GM18909 (cell line): ENCODE results near the gene SLC46A3.
"Not testable (repeated sequence)": the region's sequence is repeated elsewhere in the genome, so short reads cannot be mapped to it uniquely, and the experiment has no call there.

Experiments
- ATAC-seq: cut with Tn5 transposase; IDR thresholded peaks from one replicate; pipeline ENCODE4 v1.9.1; 2021; ENCODE audit warnings: mild to moderate bottlenecking; ENCODE audit not compliant: unreplicated experiment, poor library complexity

The SLC46A3 gene

GRCh38 chr13:28685114-28685513, 33.7 kb downstream of the SLC46A3 start:
- ATAC-seq: no peak

GRCh38 chr13:28684257-28684656, 34.5 kb downstream of the SLC46A3 start:
- no peak for ATAC-seq

GRCh38 chr13:28683169-28683568, 35.6 kb downstream of the SLC46A3 start:
- ATAC-seq: not testable (repeated sequence)

GRCh38 chr13:28680541-28680940, 38.2 kb downstream of the SLC46A3 start:
- ATAC-seq: no peak

- ATAC-seq: no peak
These were observed 39.1 kb downstream of the SLC46A3 start for GRCh38 chr13:28679628-28680027.

GRCh38 chr13:28678809-28679208, 40.0 kb downstream of the SLC46A3 start:
- ATAC-seq: no peak

GRCh38 chr13:28671126-28671792, 47.5 kb downstream of the SLC46A3 start:
- ATAC-seq: no peak

GRCh38 chr13:28666897-28667488, 51.8 kb downstream of the SLC46A3 start:
- ATAC-seq: no peak

- ATAC-seq: peak; percentile 25
These were observed 59.2 kb downstream of the SLC46A3 start for GRCh38 chr13:28659621-28659970.

- peak; percentile 88 for ATAC-seq
These were observed 59.8 kb downstream of the SLC46A3 start, which contains the start of gene POMP for GRCh38 chr13:28658796-28659620. Gene POMP (plus strand): TSS chr13:28659130. CDS start chr13:28659185, 55 bp downstream.

- ATAC-seq: peak; percentile 27
These were observed 60.3 kb downstream of the SLC46A3 start for GRCh38 chr13:28658539-28658795.

GRCh38 chr13:28657784-28658538, 60.8 kb downstream of the SLC46A3 start:
- ATAC-seq: no peak

GRCh38 chr13:28655561-28655960, 63.2 kb downstream of the SLC46A3 start:
- ATAC-seq: no peak

GRCh38 chr13:28654276-28654675, 64.5 kb downstream of the SLC46A3 start:
- ATAC-seq: no peak

- ATAC-seq: no peak
These were observed 65.7 kb downstream of the SLC46A3 start for GRCh38 chr13:28653111-28653510.

- no peak for ATAC-seq
These were observed 66.9 kb downstream of the SLC46A3 start for GRCh38 chr13:28651810-28652401.

- no peak for ATAC-seq
These were observed 68.5 kb downstream of the SLC46A3 start for GRCh38 chr13:28650284-28650683.
